GM06990 (cell line): ENCODE measurements around the gene GRM1.
"Not testable (repeated sequence)": the region's sequence is repeated elsewhere in the genome, so short reads cannot be mapped to it uniquely, and the experiment has no call there.

Experiments used
- DNase-seq: peaks from one replicate; pipeline ENCODE4 v3.0.0-alpha.2; 2011; ENCODE audit not compliant: insufficient read length; ENCODE audit errors: extremely low read depth
- H3K27me3 ChIP-seq: replicated peaks from 2 replicates; pipeline ENCODE4 v1.6.0; 2011; ENCODE audit warnings: low read length; ENCODE audit not compliant: control insufficient read depth, insufficient read depth
- H3K36me3 ChIP-seq: 2 replicates; pipeline ENCODE4 v1.5.1; 2011; ENCODE audit warnings: low read length; ENCODE audit not compliant: control insufficient read depth, insufficient read depth
- H3K4me3 ChIP-seq: replicated peaks from 2 replicates; pipeline ENCODE4 v1.5.1; 2011; ENCODE audit warnings: low read depth, mild to moderate bottlenecking, control low read depth, low read length
- CTCF ChIP-seq: IDR thresholded peaks from 2 replicates; pipeline ENCODE4 v1.5.1; 2011; ENCODE audit warnings: low read length, control low read depth, mild to moderate bottlenecking, inconsistent platforms; ENCODE audit not compliant: insufficient read depth, poor library complexity, severe bottlenecking

The GRM1 gene

GRCh38 chr6:146258206-146258605, 229.3 kb downstream of the GRM1 start:
- Histone ChIP-seq H3K4me3 (no peak overlapping the region), H3K27me3 (no peaks in the 10 kb centered on the region; the same call in 1 of the 2 replicates), H3K36me3 (no peaks in the 10 kb centered on the region)
- no peak for DNase-seq
- no peak for TF ChIP-seq CTCF

GRCh38 chr6:146260886-146261285, 232.0 kb downstream of the GRM1 start:
- Histone ChIP-seq H3K36me3 (no peaks in the 10 kb centered on the region), H3K27me3 (no peaks in the 10 kb centered on the region), H3K4me3 (no peak overlapping the region)
- TF ChIP-seq CTCF = no peak
- DNase-seq = no peak

- no peak overlapping the region for H3K4me3 ChIP-seq
- no peak for DNase-seq
- no peaks in the 10 kb centered on the region for H3K27me3 ChIP-seq
- TF ChIP-seq CTCF = no peak
- no peaks in the 10 kb centered on the region for H3K36me3 ChIP-seq
Measured at GRCh38 chr6:146265056-146265455, 236.2 kb downstream of the GRM1 start.

GRCh38 chr6:146267447-146267846, 238.6 kb downstream of the GRM1 start:
- H3K27me3 ChIP-seq = no peaks in the 10 kb centered on the region
- DNase-seq = no peak
- no peak overlapping the region for H3K4me3 ChIP-seq
- no peaks in the 10 kb centered on the region for H3K36me3 ChIP-seq
- no peak for TF ChIP-seq CTCF

- H3K36me3 ChIP-seq = no peaks in the 10 kb centered on the region
- no peak overlapping the region for H3K4me3 ChIP-seq
- no peaks in the 10 kb centered on the region for H3K27me3 ChIP-seq
- DNase-seq = no peak
- TF ChIP-seq CTCF = no peak
Measured at GRCh38 chr6:146267946-146268345, 239.1 kb downstream of the GRM1 start.

GRCh38 chr6:146269482-146269881, 240.6 kb downstream of the GRM1 start:
- Histone ChIP-seq H3K27me3 (no peaks in the 10 kb centered on the region), H3K4me3 (no peak overlapping the region), H3K36me3 (no peaks in the 10 kb centered on the region)
- TF ChIP-seq CTCF = no peak
- no peak for DNase-seq

GRCh38 chr6:146271163-146271562, 242.3 kb downstream of the GRM1 start:
- DNase-seq, H3K36me3 ChIP-seq, H3K4me3 ChIP-seq, H3K27me3 ChIP-seq: not testable (repeated sequence)
